PFSK-1 (cell line): ENCODE results near the gene ECSCR.

Source experiments
- POLR2AphosphoS5 ChIP-seq: IDR thresholded peaks from 2 replicates; pipeline ENCODE4 v1.6.1; 2012; ENCODE audit warnings: low read depth, mild to moderate bottlenecking, control low read depth, low read length, moderate library complexity
- TAF1 ChIP-seq: IDR thresholded peaks from 2 replicates; pipeline ENCODE4 v1.6.1; 2012; ENCODE audit warnings: low read length, control low read depth, borderline replicate concordance; ENCODE audit not compliant: insufficient read depth
- TF ChIP-seq, protein P1 (sequence below), 2 experiments: IDR thresholded peaks; 2 replicates each; pipeline versions ENCODE4 v1.6.1 to v1.8.0; 2011 to 2012; ENCODE audit warnings: low read depth in 2 of 2, low read length in 2 of 2, control low read depth in 1 of 2, inconsistent platforms in 1 of 2, mild to moderate bottlenecking in 1 of 2, moderate library complexity in 1 of 2; ENCODE audit not compliant: insufficient read depth in 1 of 2

DNA sequence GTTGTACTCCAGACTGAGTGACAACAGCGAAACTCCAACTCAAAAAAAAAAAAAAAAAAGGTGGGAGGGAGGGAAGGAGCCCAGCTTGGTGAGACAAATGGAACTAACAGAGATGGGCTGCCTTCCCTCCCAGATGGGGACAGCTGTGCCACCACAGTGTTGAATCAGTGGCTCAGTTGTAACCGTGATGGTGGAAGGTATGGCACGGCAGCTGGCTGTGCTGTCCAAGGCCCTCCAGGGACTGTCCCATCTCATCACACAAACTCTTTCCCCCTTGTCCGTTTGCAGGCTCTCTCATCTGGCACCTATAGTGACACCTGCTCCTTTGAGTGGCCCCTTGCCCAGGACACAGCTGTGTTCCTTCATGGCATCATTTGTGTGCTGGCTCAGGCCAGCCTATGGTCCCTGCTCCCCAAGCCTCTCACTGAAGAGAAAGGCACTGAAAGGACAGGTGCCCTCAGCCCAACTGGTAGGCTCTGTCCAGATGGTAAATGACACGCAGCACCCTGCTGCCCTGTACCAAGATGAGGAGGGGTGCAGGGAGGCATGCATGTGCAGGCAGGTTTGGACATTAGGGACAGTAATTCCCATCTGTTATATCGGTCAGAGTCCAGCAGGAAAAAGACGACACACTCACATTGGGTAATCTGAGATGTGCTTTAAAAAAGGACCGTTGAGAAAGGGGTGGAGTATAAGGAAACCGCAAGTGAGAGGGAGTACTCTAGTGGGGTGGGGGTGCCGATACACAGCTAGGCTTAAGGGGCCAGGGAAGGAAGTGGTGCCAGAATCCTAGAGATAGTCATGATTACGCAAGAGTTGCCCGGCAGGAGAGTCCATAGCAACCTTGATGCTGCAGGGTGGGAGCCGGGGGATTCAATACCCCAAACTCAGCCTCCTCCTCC lies 12.6 kb upstream of the ECSCR start:
- TF ChIP-seq POLR2AphosphoS5, result no peak
- TF ChIP-seq, protein P1, sequence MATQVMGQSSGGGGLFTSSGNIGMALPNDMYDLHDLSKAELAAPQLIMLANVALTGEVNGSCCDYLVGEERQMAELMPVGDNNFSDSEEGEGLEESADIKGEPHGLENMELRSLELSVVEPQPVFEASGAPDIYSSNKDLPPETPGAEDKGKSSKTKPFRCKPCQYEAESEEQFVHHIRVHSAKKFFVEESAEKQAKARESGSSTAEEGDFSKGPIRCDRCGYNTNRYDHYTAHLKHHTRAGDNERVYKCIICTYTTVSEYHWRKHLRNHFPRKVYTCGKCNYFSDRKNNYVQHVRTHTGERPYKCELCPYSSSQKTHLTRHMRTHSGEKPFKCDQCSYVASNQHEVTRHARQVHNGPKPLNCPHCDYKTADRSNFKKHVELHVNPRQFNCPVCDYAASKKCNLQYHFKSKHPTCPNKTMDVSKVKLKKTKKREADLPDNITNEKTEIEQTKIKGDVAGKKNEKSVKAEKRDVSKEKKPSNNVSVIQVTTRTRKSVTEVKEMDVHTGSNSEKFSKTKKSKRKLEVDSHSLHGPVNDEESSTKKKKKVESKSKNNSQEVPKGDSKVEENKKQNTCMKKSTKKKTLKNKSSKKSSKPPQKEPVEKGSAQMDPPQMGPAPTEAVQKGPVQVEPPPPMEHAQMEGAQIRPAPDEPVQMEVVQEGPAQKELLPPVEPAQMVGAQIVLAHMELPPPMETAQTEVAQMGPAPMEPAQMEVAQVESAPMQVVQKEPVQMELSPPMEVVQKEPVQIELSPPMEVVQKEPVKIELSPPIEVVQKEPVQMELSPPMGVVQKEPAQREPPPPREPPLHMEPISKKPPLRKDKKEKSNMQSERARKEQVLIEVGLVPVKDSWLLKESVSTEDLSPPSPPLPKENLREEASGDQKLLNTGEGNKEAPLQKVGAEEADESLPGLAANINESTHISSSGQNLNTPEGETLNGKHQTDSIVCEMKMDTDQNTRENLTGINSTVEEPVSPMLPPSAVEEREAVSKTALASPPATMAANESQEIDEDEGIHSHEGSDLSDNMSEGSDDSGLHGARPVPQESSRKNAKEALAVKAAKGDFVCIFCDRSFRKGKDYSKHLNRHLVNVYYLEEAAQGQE (IDR thresholded peaks at IDR 0.05; ENCODE audit: insufficient read depth in 1 of 2, low read depth in 2 of 2, low read length in 2 of 2), result no peak
- TF ChIP-seq TAF1, result no peak
